HG02870 (cell line): ENCODE data around the gene CARD19.

Experiments
- ATAC-seq: cut with Tn5 transposase; IDR thresholded peaks from one replicate; pipeline ENCODE4 v1.9.1; 2021; ENCODE audit warnings: mild to moderate bottlenecking, moderate library complexity; ENCODE audit not compliant: unreplicated experiment

Gene CARD19

DNA sequence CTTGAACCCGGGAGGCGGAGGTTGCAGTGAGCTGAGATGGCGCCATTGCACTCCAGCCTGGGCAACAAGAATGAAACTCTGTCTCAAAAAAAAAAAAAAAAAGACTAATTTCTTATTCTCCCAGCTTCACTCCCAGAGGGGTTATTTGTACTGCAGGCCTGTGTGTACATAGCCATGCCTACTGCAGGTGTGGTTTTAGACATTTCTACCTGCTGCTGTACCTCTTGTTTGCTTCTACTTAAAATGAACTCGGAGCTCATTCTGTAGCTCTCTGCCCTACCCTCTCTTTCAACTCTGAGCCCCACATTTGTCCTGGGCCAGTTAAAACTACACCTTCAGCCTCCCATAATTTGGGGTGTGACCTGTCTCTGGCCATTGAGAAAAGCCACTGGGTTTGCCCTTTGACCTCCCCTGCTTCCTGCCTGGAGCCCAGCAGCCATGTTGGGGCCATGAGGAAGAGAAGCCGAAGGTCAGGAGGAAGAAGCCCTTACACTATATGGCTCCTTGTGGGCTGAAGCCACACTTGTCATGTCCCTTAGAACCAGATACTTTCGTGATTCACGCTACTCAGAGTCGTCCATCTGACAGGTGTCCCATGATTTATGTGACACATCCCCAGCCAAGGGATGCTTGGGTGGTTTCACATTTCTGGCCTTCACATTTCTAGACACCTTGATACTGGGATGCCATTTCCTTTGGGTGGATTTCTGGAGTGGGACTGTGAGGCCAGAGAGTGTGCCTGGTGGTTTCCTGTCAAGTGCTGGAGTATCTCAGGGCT, 9.4 kb upstream of the CARD19 start:
- no peak for ATAC-seq

DNA sequence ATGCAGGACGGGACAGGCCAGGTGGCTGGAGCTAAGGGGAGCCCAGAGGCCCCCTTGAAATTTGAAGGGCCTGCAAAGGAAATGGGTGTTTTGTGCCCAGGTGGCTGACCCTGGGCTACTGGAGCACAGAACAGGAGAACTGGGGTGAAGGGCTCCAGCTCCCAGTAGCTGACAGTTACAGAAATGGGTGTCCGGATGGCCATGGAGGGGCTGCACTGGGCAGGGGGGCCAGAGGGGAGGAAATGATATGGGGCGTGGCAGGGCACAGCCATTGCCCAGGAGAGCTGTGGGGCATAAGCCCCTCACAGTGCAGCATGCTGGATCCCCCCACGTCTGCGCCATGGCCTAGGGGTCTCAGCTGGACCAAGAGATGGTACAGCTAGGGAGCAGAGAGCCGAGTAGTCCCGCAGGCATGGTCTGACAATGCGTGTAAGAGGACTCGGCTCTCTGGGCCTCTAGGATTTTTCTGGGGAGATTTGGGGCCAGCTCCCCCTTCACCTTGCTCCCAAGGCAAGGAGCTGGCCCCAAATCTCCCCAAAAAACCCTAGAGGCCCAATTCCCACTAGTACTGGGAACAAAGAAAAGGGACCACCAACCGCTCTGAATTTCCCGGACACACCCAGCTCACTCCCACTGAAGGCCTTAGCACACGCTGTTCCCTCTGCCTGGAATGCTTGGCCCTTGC, 7.9 kb upstream of the CARD19 start:
- no peak for ATAC-seq

DNA sequence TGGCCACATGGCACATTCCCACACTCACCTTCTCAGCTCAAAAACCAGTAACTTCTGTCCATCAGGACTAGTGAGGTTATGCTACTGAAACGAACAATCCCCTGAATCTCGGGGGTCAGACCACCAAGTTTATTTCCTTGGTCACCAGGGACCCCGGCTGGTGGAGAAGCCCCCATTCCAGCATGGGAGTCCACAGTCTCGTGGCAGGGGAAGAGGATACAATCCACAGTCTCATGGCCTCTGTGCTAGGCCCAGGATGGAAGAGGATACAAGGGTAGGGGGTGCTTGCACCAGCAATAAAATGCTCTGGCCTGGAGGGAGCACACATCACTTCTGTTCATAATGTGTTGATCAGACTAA, 7.4 kb upstream of the CARD19 start:
- no peak for ATAC-seq

DNA sequence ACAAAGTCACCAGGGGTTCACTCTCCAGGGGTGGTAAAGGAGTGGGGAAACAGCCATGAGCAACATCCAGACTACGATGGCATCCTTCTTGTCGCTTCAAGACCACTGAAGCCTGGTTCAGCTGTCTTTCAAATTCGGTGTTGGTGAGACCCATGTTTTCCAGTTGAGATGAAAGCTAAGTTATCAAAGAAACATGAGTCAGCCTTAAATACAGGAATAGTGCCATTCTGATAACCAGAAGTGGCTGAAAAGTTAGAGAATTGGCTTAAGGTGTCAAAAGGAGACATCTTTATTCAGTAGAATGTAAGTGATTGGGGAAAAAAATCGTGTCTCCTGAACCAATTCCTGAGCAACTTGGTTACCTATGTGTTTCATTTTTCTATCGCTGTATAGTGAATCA, 7.0 kb upstream of the CARD19 start:
- ATAC-seq, result no peak

DNA sequence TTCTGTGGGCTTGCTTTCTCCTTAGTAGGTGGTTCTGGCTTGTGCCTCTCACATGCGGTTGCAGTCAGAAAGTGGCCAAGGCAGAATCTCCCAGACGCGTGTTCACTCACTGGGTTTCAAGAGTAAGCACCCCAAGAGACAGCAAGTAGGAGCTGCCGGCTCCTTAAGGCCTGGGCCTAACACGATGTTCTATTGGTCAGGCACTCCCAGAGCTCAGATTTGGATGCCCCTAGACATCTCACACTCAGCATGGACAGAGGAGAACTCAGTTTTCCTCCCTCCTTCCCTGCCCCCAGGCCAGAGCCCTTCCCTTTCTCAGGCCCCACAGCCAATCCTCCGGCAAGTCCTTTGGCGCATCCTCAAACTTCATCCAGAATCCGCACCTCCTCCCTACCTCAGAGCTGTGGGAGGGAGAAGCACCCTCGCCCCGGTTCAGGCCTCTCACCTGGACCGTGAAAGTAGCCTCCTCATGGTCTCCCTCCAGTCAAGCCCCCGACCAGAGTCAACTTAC, 6.5 kb upstream of the CARD19 start:
- no peak for ATAC-seq

DNA sequence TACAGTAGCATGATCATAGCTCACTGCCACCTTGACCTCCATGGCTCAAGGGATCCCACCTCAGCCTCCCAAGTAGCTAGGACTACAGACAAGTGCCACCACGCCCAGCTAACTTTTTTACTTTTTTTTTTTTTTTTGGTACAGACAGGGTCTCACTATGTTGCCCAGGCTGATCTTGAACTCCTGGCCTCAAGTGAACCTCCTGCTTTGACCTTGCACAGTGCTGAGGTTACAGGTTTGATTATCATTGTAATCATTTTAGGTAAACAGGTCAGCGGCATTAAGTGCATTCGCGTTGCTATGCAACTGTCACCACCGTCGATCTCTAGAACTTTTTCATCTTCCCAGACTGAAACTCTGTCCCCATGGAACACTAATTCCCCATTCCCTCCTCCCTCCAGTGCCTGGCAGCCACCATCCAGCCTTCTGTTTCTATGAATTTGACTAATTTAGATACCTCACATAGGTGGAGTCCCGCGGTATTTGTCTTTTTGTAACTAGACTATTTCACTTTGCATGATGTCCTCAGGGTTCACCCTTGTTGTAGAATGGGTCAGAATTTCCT, 5.8 kb upstream of the CARD19 start:
- no peak for ATAC-seq

DNA sequence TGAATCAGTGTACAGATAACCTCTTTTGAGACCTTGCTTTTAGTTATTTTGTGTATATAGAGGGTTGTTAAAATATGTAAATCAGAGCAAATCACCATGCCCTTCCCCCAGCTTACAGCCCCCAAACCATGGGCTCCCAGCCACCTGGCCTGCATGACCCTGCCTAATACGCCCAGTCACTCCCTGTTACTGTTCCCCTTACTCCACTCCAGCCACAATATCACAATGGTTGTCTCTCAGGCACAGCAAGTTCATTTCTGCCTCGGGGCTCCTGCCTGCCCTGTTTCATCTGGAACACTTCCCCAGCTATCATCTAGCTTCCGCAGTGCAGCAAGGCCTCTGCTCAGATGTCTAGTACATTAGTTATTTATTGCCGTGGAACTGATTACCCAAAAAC, 5.0 kb upstream of the CARD19 start:
- no peak for ATAC-seq

DNA sequence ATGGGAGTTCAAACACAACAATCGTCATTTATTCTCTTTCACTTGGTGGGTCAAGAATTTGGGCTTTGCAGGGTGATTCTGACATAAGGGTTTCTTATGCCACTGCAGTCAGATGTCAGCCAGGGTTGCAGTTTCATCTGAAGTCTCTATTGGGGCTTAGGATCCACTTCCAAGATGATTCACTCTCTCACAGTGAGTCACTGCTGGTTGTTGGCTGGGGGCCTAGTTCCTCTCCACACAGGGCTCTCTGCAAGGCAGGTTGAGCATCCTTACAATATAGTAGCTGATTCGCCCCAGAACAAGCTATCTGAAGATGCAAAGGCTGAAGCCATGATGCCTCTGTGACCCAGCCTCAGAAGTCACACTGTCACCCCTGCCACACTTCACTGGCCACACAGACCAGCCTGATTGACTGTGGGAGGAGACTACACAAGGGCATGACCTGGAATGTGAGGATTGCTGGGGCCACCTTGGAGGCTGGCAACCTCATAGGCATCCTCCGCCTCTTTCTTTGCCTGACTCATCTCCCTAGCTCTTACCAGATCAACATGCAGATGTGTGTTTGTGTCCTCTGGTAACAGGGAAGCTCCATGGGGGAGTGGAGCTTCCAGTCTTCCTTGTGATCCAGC, 4.5 kb upstream of the CARD19 start:
- ATAC-seq, result no peak

DNA sequence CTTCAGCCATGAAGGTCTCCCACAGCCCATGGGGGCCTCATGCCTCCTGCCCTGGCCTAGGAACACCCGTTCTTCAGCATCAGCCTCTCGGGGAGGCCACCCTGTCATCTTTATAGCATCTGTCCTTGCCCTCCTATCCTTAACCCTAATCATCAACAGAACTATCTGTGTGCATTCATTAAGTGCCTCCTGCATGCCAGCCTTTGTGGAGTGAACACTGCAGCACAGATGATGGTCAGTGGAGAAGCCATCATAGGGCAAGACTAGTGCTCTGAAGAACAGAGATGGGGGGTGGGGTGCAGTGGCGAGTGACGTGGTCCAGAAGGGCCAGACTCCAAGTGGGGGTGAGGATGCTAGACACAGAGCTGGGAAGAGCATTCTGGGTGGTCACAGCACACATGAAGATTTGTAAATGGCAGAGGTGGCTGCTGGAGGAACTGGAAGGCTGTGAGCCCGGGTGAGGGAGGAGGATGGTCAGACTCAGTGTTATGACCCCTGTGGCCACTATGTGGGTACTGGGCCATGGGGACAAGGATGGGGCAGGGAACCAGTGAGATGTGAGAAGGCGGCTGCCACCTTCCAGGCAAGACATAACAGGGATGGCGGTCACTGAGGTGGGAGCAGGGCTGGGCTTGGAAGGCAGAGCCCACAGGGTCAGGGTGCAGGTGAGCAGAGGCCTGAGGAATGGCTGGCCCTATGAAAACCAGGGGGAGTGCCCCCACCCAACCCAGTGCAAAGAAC, 3.6 kb upstream of the CARD19 start:
- ATAC-seq, result no peak

DNA sequence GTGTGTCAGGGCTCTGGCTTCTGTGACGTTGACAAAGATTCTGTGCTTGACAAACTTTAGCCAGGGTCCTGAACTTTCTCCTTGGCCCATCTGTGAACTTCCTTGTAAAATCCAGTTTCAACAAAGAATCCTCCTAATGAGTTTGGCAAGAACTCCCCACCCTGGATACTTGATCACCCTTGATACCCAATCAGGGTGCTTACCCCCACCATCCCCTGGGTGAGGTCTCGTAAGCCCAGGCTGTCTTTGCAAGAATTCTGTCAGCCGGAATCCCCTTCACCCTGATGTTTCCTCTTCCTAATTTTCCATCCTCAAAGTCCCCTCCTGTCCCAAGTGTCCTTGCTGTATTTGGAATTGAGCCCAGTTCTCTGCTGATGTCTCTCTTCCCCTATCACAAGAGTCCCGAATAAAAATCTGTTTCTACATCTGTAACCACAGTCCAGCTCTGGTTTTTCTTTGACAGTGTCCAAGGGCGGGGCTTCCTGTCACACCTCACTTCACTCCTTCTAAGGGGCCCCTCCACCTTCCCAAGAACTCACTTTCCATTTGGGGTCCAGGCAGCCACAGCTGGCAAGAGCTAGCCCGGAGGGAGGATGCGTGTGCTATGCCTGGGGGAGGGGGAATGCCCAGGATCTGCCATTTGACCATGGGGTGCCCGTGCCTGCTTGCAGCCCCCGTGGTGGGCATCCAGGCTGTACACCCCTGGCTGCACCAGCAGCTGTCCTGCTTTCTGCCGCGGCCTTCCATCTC, 2.7 kb upstream of the CARD19 start:
- no peak for ATAC-seq

DNA sequence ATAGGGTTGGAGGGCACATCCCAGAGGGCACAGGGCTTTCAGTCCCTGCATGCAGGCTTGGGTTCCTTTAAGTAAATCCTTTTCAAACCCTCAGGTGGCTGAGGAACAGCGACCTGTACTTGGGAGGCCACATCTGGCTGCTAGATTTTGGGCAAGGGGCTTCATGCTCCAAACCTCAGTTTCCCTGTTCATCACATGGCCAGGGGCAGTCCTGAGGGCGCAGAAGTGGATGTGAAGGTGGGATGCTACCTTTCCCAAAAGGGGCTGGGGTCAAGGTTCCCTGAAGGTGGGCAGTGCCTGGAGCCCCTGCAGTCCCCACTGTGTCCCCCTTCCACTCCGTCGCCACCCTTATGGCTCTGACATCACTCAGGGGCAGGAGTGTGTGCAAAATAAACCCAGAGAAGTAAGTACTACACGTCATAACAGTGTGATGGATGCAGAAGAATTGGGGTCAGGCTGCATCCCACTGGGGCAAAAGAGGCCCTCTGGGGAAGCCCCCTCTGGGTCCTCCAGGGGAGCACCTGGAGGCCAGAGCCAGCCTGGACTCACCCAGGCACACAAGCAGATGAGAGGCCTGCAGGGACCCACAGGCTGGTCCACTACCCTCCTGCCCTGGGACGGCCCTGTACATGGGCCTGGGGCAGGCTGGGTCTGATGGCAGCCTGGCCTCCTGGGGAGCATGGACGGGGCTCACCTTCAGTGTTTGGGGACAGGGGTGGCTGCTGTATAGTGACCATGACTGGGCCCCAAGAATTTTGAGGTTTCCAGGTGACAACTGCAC, 1.9 kb upstream of the CARD19 start:
- ATAC-seq, result no peak

DNA sequence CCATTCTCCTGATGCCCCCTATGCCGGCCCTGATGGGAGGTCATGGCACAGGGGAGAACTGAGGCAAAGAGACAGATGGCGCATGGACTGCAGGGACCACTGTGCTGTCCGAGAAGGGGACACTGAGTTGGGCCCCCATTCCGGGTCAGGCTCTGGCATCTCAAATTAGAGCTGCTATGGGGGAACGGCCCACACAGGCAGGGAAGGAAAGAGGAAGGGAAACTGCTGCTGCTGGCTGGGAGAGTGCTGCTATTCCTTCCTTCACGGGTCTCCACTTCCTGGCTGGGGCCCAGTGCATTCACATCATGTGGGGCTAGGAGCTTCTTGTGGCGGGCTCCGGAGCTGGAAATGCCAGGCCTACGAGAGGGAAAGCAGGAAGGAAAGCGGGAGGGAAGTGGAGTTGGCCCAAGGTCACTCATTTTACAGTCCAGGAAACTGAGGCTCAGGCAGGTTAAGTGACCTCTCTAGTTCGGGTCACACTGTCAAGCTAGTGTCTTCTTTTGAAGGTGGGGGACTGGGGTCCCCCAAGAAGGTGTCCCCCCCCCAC, 1.3 kb upstream of the CARD19 start:
- no peak for ATAC-seq

DNA sequence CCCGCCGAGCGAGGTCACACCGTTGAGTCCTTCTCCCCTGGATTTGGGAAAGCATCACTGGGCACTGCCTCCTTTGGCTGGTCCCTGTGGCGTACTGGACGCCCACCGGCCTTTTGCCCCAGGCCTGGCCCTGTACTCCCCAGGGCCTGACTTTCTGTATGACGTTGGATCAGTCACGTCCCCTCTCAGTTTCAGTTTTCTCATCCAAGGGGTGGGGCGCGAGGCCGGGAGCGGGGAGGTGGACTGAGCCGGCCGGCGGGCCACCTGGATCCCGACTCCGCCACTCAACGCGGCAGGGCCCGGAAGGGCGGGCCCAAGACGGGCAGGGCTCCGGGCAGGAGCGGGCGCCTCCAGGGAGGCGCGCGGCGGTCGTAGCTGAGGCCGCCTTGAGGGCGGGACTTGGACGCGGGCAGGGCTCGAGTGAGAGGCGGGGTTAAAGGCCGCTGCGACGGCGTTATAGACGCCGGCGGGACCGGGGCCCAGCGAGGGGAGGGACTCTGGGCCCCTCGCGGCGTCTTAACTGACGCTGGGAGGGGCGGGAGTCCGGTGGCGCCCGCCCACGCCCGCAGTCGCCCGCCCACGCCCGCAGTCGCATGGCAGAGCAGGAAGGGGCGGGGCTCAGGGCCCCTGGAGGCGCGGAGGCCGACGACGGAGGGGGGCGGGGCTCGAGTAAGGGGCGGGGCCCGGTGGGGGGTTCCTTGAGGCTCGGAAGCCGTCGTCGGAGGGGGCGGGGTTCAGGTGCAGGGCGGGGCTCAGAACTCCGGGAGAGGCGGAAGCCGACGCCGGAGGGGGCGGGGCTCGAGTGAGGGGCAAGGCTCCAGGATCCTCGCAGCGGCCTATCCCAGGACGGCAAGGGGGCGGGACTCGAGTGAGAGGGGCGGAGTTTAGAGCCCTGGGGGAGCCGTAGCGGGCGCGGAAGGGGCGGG, 549 bp upstream of the CARD19 start:
- peak; percentile 58 for ATAC-seq

DNA sequence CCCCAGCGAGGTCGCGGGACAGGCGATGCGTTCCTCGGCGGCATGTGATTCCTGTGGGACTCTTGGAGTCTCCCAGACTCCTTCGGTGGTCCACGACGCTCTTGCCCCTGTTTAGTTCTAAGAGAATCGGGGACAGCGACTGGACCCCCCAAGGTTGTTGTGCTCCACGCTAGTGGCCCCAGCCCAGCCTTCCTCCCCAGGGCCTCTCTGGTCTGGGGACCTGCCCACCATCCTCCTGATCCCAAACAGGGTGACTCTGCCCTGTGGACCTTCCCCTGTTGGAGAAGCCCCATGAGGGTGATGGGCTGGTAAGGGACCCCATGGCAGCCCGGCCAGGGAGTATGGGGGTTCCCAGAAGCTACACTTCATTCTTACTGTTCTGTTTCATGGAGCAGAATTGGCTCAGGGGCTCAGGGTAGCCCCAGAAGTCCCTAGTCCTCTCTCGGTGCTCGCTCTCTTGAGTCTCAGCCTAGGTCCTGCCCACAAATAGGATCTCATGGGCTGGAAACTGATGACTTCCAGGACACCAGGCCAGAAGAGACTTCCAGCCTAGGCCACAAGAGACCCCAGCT, 880 bp downstream of the CARD19 start:
- no peak for ATAC-seq

DNA sequence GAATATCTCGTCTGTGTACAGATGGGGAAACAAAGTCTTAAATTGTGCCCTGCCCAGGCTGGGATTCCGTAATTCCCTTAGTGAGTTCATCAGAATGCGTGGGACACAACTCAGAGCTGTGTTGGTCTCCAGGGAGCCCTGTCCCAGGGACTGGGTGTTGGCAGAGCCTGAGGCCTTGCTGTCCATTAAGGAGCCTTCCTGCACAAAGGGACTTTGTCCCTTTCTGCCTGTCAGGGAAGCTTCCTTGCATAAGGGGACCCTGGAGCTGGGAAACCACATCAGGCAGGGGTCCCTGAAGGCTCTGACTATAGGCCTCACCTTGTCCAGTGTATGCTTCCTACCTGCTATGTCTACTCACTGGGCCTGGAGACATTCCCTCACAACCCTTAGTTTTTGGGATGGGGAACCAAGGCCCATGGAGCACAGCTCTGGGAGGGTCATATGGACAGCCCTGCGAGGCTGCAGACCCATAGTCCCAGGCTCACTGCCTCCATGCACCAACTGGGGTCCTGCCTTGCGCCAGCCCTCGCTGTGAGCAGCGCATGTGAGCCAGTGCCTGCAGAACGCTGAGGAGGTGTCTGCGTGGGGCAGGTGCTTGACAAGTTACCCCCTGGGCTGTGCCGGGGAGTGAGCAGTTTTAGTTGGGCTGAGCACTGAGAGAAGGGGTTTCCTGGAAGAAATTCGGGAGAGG, 1.6 kb downstream of the CARD19 start:
- ATAC-seq, result no peak

DNA sequence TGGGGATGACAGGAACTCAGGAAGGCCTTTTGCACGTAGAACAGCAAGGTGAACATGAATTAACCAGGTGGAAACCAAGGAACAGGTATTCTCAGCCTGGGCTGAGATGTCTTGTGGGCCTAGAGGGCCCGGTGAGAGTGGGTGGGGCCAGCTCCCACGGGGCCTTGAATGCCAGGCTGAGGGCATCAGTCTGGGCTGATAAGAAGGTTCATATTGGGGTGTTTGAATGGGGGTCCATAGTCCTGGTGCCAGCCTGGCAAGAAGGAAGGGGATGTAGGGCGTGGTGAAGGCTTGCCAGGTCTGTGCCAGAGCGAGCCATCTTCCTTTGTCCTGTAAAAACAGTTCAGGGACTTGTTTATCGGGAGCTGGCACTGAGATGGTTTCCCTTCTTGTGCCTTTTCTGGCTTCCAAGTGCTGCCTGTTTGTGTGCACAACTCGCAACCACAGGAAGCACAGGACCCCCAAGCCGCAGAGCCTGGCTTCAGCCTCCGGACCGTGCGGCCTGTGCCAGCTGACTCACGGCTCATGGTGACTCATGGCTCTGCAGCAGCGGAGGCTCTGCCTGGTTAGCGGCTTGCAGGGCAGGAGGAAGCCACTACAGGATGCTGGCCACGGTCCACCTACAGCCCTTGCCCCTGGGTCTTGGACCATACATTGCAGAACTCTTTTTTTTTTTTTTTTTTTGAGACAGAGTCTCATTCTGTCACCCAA, 2.4 kb downstream of the CARD19 start:
- no peak for ATAC-seq
